HG03575 (cell line): ENCODE data around the gene HDAC5.
"Not testable (repeated sequence)": the region's sequence is repeated elsewhere in the genome, so short reads cannot be mapped to it uniquely, and the experiment has no call there.

Experiments
- ATAC-seq: cut with Tn5 transposase; IDR thresholded peaks from one replicate; pipeline ENCODE4 v1.9.1; 2021; ENCODE audit not compliant: unreplicated experiment, insufficient number of reproducible peaks, low FRiP score; ENCODE audit errors: extremely low read depth

Gene HDAC5

DNA sequence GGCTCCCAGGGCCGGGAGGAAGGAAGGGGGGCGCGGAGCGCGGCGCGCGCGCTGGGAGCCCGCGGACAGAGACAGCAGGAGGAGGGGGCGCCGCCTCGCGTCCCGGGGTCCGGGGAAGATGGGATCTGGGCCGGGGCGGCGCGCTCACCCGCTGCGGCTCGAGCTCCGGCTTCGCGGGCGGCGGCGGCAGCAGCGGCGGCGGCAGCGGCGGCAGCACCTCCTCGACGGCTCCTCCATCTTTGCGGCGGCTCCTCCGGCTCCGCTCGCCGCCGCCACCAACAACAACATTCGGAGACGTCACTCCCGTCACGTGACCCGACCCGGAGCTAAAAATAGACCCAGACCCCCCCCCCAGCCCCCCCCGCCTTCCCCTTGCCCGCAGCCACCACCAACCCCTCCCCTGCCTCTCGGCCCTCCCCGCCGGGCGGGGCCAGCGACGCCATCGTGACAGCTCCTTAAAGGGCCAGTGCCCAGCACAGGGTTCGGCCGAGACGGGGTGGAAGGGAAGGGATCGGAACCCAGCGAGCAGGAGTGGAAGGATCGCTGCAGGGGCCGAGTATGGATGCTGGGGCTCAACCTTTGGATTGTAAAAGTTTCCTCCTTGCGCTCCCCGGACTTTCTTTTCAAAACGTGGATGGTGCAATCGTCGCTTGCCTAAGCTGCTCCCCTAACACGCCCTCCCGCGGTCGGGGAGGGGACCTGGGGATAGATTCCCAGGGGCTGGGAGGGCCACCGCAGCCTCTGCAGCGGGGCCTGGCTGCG is at the start of gene HDAC5:
Gene HDAC5 (minus strand): TSS at position 286 of the 762 bp plus-strand sequence. CDS start 6,126 bp downstream, outside the sequence.
- no peak for ATAC-seq

DNA sequence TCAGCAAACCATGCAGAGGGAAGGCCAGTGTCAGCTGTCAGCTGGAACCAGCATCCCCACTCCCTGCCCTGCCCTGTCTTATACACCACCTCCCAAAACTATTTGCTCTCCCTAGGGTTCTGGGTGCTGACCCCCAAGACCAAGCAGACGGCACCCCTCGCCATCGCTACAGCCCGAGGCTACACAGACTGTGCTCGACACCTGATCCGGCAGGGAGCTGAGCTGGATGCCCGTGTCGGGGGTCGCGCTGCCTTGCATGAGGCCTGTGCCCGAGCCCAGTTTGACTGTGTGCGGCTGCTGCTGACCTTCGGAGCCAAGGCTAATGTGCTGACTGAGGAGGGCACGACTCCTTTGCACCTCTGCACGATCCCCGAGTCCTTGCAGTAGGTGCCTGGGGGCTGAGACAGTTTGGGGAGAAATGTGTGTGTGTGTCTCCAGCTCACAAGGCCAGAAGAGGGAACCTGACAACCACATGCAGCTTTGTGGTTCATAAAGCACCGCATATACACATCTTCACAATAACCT is 48.6 kb upstream of the HDAC5 start:
- no peak for ATAC-seq

DNA sequence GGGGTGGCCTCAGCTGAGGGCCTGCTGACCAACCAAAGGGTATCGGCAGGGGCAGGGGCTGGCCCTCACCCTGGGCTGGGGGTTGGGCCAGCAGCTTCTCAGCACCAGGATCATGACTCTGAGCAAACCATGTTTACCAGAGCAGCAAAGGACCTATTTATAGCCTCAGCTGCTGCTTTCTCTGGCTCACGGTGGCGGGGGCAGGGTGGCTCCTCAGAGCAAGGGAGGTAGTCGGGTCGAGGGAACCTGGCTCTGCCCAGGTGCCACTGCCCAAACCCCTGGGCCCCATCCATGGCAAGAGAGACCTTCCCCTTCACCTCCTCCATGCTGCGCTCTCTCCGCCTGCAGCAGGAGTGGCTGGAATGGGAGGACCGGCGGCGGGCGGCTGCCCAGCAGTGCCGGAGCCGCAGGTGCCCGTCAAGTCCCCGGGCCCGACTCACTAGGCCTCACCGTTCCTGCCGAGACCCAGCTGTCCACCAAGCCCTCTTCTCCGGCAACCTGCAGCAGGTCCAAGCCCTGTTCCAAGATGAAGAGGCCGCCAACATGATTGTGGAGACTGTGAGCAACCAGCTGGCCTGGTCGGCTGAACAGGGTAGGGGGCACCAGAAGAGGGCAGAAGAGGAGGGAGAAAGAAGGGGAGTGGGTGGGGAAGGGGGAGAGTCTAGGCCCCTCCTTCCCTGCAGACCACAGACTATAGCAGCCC is 47.2 kb upstream of the HDAC5 start, which contains the start of gene ASB16:
Gene ASB16 (plus strand): TSS at position 206 of the 703 bp plus-strand sequence. CDS start 86 bp downstream, at position 292.
- no peak for ATAC-seq

DNA sequence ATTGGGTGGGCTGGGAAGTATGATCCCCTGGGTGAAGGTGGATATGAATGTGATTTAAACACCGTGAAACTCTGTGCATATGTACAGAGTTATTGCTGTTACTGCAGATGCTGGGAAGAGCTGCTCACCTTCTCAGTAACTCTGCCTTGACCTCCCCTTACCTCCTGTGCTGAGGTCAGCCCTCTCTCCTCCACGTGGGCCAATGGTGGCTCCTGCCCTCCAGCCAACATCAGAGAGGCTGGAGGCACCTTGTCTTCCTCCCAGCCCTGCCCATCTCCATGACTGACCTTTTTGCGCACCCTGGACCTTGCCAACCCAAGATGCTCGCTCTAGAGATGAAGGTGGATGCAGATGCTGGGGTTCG is 46.7 kb upstream of the HDAC5 start:
- no peak for ATAC-seq

DNA sequence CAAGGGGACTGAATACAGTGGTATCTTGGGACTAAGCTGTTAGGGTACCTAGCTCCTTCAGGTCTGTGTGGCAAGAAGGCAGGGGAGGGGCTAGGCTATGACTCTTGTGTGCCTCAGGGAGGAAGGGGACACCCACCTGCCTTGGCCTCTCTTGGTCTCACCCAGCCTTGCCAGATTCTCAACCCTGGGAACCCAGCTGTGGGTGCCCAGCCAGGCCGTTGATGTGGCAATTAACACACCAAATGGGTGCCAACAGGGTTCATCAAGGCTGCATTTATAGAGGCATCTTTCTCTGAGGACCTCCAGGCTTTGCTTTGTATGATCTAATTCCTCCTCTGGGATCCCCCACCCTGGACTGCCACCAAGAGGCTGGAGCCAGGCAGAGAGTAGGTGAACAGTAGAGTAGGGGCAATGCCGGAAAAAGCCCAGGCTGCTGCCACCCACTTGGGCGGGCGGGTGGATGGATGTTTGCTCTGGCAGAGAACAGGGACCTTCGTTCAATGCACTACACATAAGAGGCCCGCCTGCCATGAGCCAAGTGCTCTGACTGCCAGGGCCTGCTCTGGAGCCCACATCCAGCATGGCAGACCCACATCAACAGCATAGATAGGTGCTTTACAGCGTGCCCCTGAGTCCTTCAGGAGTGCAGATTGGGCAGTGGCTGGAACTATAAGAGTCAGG is 43.9 kb upstream of the HDAC5 start:
- ATAC-seq: no peak

DNA sequence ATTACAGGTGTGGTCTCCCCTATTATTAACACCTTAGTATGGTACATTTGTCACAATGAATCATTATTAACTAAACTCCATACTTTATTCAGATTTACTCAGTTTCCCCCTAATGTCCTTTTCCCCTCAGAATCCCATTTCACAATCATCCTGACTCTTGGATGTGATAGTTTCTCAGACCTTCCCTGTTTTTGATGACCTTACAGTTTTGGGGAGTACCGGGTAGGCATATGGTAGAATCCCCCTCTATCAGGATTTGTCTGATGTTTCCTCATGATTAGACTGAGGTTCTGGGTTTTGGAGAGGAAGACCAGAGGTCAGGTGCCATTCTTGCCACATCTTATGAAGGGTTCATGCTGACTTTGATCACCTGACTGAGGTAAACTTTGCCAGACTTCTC is 41.0 kb upstream of the HDAC5 start:
- ATAC-seq: no peak

DNA sequence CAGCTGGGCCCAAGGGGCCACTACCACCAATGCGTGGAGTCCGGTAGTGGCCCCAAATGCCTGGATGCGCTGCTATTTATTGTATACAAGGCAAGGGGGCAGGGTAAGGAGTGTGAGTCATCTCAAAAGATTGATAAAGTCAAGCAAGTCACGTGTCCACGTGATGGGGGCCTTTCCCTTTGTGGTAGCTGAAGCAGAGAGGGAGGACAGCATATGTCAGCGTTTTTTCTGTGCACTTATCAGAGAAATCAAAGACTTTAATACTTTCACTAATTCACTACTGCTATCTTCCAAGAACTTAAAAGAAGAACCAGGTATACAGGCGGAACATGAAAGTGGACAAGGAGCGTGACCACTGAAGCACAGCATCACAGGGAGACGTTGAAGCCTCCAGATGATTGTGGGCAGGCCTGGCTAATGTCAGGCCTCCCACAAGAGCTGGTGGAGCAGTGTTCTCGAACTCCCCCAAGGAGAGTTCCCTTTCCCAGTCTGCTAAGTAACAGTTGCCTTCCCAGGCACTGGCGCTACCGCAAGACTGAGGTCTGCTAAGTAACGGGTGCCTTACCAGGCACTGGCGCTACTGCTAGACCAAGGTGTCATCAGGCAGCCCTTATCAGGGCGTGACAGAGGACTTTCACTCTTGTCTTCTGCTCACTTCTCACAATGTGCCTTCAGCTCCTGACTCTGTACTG is 36.2 kb upstream of the HDAC5 start:
- no peak for ATAC-seq

DNA sequence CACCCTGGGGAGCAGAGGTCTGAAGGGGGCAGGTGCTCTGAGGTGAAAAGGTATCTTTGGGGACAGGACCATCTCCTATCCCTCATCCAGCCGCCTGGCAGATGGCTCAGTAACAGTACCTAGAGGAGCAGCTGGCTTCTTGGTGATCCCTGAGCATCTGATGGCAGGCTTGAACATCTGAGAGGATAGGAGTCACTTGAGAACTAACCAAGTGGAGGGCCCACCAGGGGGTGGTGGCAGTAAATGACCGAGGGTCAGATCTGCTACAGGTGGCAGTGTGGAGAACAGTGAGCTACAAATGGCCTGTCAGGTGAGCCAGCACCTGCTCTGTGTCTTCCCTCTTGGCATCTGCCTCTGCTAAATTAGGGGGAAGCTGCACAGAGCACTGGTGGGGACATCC is 32.0 kb upstream of the HDAC5 start:
- ATAC-seq: no peak

DNA sequence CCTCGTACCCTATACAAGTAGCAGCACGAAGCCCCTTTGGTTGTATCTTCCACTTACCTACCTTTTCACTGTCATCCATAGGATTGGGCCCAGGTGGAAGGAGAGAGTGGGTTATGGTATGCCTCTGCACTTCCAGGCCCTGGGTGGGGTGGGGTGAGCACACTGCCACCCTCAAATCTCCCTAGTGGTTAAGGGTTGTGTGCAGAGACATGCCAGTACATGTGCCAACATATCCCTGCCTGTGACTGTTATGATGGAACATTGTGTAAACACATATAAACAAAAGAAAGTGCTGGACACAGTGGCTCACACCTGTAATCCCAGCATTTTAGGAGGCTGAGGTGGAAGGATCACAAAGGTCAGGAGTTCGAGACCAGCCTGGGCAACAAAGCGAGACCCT is 29.4 kb upstream of the HDAC5 start:
- no peak for ATAC-seq

DNA sequence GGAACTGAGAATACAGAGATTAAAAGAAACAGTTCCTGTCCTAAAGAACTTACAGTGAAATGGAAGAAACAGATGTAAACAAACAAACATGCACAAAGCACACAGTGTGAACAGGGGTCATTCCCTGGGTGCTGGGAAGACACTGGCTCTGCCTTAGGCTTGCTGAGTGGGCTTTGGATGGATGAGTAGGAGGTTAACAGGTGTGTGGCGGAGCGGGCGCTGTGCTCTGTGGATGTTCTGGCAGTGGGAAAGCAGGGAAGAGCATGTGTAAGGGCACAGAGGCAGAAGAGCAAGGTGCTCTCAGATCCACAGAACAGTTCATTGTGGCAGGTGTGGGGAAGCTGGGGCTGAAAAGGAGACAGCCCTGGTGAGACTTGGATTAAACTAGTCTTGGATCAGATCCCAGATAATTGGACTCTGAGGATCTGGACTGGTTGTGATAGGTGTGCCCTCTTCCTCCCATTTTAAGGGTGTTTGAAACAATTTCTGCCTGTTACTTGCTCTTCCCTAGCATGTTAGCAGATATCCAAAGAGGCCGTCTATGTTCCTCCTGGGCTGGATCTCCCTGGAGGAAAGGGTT is 26.4 kb upstream of the HDAC5 start:
- ATAC-seq: no peak

DNA sequence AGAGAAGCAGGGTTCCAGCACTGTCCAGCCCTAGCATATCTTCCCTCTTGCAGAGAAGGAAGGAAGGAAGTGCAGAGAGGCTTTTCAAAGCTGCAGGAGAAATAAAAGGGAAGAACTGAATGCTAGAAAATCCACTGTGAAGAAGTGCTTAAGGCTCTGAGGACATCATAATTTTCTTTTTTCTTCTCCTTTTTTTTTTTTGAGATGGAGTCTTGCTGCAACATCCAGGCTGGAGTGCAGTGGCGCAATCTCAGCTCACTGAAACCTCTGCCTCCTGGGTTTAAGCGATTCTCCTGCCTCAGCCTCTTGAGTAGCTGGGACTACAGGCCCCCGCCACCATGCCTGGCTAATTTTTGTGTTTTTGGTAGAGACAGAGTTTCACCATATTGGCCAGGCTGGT is 25.6 kb upstream of the HDAC5 start:
- not testable (repeated sequence) for ATAC-seq

DNA sequence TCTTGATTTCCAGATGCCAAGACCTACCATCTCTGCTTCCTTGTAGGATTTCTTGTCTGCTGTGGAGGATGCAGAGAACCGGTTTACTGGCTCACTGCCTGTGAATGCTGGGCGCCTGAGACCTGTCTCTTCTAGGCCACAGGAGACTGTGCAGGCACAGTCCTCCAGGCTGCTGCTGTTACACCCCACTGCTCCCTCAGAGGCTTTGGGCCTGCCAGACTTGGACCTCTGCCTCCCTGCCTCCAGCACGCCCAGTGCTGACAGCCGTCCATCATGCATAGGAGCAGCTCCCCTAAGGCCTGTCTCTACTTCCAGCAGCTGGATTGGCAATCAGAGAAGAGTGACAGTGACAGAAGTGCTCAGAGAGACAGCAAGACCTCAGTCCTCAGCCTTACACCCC is 24.4 kb upstream of the HDAC5 start:
- ATAC-seq: no peak

DNA sequence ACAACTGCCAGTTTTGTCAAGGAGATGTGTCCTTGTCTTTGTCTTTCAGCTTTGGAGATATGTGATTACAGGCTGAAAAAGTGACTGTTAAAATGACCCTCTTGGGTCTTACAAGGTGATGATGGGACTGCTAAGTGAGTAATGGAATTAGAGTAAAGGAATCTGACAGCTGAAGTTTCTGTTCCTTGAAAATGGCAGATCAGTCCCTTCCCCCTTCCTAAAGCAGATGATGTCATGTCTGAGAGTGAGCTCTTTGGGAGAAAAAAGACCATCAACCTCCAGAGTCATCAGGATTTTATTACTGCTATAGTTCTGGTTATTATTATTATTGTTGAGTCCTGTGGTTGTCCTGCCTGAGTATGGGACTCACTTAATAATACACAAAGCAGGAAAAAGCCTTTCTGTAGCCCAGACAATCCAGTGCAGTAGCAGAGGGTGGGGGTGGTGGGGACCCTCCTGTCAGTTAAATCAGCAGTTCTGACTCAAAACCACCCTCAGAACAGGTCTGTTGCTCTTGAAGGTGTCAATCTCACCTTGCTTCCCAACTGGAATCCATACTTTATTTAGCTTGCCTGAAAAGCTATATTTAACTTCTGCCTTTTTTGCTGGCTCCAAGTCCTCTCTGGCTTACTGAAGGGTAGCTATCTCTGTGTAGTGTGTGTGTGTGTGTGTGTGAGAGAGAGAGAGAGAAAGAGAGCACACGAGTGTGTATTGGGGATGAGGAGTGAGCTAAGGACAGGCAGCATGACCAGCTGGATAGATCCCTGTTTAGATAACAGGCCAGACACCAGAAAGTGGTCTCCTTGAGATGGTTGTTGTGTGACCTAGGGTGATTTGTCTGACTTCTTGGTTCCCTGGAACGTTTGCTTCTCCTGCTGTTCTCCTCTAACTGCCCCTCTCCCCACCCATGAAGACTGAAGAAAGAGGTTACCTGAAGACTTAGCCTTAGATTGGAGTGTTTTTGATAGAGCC is 23.2 kb upstream of the HDAC5 start:
- no peak for ATAC-seq

DNA sequence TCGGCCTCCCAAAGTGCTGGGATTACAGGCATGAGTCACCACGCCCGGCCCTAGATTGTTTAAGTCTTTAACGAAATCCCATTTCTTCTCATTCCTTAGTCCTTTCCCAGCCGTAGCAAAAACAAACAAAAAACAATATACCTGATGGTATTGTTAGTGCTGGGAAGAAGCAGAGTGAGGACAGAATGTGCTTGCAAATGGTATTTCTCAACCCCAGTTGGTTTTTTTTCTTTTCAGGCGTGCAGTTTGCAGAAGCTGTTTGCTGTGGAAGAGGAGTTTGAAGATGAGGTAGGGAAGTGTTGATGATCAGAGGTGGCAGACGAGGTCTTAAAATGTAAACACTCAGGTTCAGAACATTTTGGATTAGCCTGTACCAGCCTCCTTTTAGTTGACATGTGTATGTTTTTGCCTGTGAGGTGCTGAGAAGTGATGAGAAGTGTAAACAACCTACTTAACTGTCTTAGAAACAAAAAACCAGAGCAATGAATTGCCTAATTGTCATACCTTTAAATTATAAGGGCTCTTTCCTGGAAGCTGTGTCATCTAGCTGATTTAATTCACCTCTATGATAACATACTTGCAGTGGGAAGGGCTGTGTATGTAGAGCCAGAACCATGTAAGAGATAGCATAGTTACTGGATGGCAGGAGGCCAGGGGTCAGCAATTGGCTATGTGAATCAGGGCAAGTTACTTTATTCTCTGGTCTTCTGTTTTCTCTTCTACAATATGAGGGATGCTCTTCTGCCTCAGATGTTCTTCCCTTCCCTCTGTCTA is 21.7 kb upstream of the HDAC5 start:
- no peak for ATAC-seq

DNA sequence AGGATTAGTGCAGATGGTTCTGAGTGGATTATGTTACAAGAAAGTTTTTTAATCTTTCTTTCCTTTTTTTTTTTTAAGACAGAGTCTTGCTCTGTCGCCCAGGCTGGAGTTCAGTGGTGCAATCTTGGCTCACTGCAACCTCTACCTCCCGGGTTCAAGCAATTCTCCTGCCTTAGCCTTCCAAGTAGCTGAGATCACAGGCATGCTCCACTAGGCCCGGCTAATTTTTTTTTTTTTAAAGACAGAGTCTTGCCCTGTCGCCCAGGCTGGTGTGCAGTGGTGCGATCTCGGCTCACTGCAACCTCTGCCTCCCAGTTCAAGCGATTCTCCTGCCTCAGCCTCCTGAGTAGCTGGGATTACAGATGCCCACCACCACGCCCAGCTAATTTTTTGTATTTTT is 20.5 kb upstream of the HDAC5 start:
- not testable (repeated sequence) for ATAC-seq

DNA sequence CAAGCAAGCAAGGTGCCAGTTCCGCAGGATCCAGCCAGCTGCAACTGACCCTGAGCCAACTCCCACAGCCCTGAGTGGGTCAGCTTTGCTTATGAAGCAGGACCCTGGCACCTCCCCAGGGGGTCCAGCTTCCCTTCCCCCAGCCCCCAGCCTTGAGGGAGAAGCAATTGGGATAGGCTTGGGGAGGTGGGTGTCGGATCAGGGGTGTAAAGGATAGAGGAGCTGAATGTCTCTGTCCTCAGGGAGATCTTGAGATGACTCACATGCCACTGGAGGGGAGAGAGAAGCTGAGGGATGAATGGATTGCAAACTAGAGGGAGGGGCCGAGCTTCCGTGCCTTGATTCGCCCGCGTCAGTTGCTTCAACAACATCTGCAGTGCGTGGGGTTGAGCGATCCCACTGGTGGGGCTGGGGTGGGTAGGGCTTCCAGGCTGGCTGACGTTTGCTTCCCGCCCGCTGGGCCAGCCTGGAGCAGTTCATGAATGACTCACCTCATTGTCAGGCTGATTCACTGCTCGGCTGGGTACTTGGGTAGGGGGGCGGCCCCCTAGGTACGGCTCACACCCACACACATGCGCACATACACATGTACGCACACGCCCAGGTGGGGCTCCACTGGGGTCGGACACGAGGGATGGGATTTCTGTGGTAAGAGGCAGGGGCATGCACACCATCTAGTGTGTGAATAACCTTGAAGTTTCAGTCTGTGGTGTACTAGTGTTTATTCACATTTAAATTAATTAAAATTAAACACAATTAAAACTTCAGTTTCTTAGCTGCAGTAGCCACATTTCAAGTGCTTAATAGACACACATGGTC is 14.7 kb upstream of the HDAC5 start:
- ATAC-seq: no peak
